Glutamatergic neuron (in vitro differentiated cells): ENCODE results near the gene ADGRD1. TPM values are rescaled to one million over a fixed set of nuclear protein-coding genes. Genes with fewer than 3 reads are reported as not detected.

Source experiments
- DNase-seq: peaks from one replicate; pipeline ENCODE4 v3.0.0; 2022
- H3K27ac Mint-ChIP-seq: one replicate; pipeline ENCODE4 v1.8.0; 2020; ENCODE audit warnings: mild to moderate bottlenecking, mixed read lengths, inconsistent platforms; ENCODE audit not compliant: unreplicated experiment
- H3K27me3 Mint-ChIP-seq: one replicate; pipeline ENCODE4 v1.8.0; 2020; ENCODE audit warnings: mild to moderate bottlenecking, moderate library complexity, mixed read lengths, inconsistent platforms; ENCODE audit not compliant: unreplicated experiment
- H3K36me3 Mint-ChIP-seq: one replicate; pipeline ENCODE4 v1.8.0; 2020; ENCODE audit warnings: mild to moderate bottlenecking, mixed read lengths, inconsistent platforms; ENCODE audit not compliant: unreplicated experiment
- H3K4me1 Mint-ChIP-seq: one replicate; pipeline ENCODE4 v1.8.0; 2020; ENCODE audit warnings: mild to moderate bottlenecking, low read depth, mixed read lengths, inconsistent platforms; ENCODE audit not compliant: unreplicated experiment
- H3K4me3 Mint-ChIP-seq: one replicate; pipeline ENCODE4 v1.8.0; 2020; ENCODE audit warnings: mild to moderate bottlenecking, mixed read lengths, inconsistent platforms; ENCODE audit not compliant: unreplicated experiment
- H3K9me3 Mint-ChIP-seq: one replicate; pipeline ENCODE4 v1.8.0; 2020; ENCODE audit warnings: mild to moderate bottlenecking, moderate library complexity, mixed read lengths, inconsistent platforms; ENCODE audit not compliant: unreplicated experiment
- total RNA-seq: library from RNA; stranded (reverse); fragmentation: NEBNext Ultra II Directional; extraction: Animal tissue kit (Norgen Biotek cat#: 25700); gene quantifications from one replicate; pipeline ENCODE4 v1.2.1, GENCODE V29; 2021; ENCODE audit not compliant: unreplicated experiment
- TF ChIP-seq, protein P1 (sequence below): fragments of 200-600 bp; sonication (generic); IDR thresholded peaks from one replicate; pipeline ENCODE4 v1.5.0; 2021; ENCODE audit not compliant: partially characterized antibody, unreplicated experiment

Gene ADGRD1
- total RNA-seq, 1 donor from 2014 or later: 0.96 TPM

DNA sequence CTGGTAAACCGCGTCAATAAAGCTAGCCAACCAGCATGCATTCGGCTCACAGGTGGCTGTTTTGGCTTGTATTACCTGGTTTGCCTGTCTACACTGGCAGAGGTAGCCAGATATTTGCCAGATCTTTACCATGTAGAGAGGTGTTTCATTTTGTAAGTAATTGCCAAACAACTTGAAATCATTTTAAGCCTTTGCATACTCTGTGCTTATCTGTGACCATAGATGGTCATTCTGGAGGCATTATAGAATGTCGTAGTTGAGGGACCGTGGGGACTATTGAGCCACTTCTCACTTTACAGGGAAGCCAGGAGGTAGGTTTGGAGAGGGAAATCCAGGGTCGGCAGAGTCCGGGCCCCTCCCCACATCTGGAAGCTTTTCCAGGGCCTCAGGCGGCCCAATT is 5.9 kb downstream of the ADGRD1 start:
- Mint-ChIP-seq H3K27me3 (peaks cover 3% of the 10 kb centered on the region), H3K27ac (no peak overlapping the region), H3K36me3 (no peaks in the 10 kb centered on the region), H3K4me1 (peaks cover 2% of the 10 kb centered on the region), H3K4me3 (no peak overlapping the region), H3K9me3 (no peaks in the 10 kb centered on the region)
- DNase-seq: no peak
- TF ChIP-seq, protein P1, sequence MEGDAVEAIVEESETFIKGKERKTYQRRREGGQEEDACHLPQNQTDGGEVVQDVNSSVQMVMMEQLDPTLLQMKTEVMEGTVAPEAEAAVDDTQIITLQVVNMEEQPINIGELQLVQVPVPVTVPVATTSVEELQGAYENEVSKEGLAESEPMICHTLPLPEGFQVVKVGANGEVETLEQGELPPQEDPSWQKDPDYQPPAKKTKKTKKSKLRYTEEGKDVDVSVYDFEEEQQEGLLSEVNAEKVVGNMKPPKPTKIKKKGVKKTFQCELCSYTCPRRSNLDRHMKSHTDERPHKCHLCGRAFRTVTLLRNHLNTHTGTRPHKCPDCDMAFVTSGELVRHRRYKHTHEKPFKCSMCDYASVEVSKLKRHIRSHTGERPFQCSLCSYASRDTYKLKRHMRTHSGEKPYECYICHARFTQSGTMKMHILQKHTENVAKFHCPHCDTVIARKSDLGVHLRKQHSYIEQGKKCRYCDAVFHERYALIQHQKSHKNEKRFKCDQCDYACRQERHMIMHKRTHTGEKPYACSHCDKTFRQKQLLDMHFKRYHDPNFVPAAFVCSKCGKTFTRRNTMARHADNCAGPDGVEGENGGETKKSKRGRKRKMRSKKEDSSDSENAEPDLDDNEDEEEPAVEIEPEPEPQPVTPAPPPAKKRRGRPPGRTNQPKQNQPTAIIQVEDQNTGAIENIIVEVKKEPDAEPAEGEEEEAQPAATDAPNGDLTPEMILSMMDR: no peak

DNA sequence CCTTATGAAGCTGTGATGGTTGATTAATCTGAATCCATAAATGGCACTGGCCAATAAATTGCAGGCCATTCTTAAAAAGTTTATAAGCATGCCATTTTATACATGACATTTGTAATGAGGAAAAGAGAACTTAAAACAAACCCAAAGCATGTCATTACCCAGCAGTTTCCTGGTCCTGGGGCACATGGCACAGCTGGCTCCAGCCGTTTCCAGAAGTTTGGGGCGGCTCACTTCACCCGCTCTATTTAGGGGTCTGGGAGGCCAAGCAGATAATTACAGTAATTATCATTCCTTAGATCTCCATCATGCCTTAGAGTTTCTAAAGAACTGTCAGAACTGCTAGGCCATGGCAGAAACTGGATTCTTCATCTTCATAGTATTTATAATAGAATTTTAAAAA is 6.4 kb downstream of the ADGRD1 start:
- DNase-seq: no peak
- Mint-ChIP-seq H3K27ac (no peak overlapping the region), H3K4me1 (peaks cover 2% of the 10 kb centered on the region), H3K9me3 (no peaks in the 10 kb centered on the region), H3K4me3 (no peak overlapping the region), H3K36me3 (no peaks in the 10 kb centered on the region), H3K27me3 (peaks cover 3% of the 10 kb centered on the region)
- TF ChIP-seq, protein P1: no peak

DNA sequence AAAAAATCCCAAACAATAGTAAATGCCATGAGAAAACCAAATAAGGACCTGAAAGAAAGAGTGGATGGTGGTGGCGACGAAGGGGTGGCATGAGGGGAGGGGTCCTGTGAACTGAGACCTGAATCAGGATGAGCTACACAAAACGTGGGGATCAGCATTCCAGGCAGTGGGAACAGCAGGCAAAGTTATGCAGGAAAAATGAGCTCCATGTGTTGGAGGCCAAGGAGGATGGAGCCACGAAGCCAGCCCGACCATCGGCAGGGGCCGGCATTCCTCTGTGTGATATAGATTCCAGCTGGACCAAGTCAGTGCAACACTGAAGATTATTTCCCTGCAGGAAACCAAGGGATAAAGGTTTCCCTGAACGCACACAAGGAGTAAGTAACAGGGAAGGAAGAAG is 7.1 kb downstream of the ADGRD1 start:
- H3K4me1 Mint-ChIP-seq: peaks cover 7% of the 10 kb centered on the region
- H3K4me3 Mint-ChIP-seq: no peak overlapping the region
- TF ChIP-seq, protein P1: no peak
- peaks cover 3% of the 10 kb centered on the region for H3K27me3 Mint-ChIP-seq
- H3K36me3 Mint-ChIP-seq: no peaks in the 10 kb centered on the region
- no peak overlapping the region for H3K27ac Mint-ChIP-seq
- DNase-seq: no peak
- no peaks in the 10 kb centered on the region for H3K9me3 Mint-ChIP-seq

DNA sequence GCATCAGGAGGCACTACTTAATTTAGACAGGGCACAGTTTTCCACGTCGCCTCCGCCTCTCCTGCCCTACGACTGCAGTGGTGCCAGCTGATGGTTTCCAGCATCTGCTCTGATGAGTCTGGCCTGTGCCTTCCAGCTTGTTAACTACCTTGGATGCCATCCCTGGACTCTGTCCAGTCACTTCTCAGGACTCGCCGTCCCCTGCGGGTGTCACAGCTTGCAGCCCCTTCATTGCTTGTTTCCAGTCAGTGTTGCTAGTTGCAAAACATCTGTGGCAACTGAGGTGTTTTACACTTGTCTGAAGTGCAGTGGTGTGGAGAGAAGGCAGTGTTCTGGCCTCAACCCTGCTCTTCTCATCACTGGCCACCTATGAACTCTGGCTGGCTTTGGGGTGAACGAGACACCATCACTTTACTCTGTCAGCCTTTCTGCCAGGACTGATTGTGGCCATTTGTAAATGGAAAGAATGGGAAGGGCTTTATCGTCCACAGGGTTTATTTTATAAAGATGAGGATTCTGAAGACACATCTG is 8.3 kb downstream of the ADGRD1 start:
- Mint-ChIP-seq H3K4me1 (peaks cover 9% of the 10 kb centered on the region), H3K27me3 (peaks cover 3% of the 10 kb centered on the region), H3K9me3 (no peaks in the 10 kb centered on the region), H3K4me3 (no peak overlapping the region), H3K36me3 (no peaks in the 10 kb centered on the region), H3K27ac (no peak overlapping the region)
- DNase-seq: no peak
- TF ChIP-seq, protein P1: no peak

DNA sequence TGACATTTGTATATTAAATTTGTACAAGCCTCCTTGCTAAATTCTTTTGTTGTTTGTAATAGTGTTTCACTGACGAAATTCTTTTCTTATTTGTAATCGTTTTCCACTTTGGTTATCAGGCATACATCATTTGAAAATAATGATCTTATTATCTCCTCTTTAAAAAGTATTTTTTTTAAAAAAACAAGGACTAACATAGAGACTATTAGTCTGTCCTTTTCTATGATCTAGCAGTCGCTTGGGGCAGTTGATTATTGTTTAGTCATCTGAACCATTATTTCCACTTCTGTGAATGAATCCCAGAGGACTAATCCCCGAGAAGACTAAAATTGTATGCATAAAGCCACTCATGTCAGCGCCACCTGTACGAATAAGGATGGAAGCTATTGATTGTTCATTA is 11.5 kb downstream of the ADGRD1 start:
- H3K27me3 Mint-ChIP-seq: peaks cover 2% of the 10 kb centered on the region
- no peaks in the 10 kb centered on the region for H3K9me3 Mint-ChIP-seq
- no peaks in the 10 kb centered on the region for H3K36me3 Mint-ChIP-seq
- H3K4me1 Mint-ChIP-seq: peaks cover 9% of the 10 kb centered on the region
- DNase-seq: no peak
- TF ChIP-seq, protein P1: no peak
- no peak overlapping the region for H3K27ac Mint-ChIP-seq
- no peak overlapping the region for H3K4me3 Mint-ChIP-seq
